NCI-H446 (cell line): ENCODE measurements around the gene CLECL1.
"Not testable (repeated sequence)": the region's sequence is repeated elsewhere in the genome, so short reads cannot be mapped to it uniquely, and the experiment has no call there.

Experiments
- DNase-seq, 2 experiments: peaks; one replicate each; lab custom pipeline; 2025; lab: John Stamatoyannopoulos, UW

The CLECL1 gene

GRCh38 chr12:9751204-9752144 lies 18.6 kb upstream of the CLECL1 start:
- DNase-seq, result no peak

- DNase-seq, result peak; percentile 16 to 67
These were observed 17.6 kb upstream of the CLECL1 start for GRCh38 chr12:9750276-9751203.

GRCh38 chr12:9749640-9750039 lies 16.7 kb upstream of the CLECL1 start:
- DNase-seq, result no peak

- DNase-seq, result no peak
These were observed 12.3 kb upstream of the CLECL1 start for GRCh38 chr12:9745199-9745598.

- no peak for DNase-seq
These were observed 9.8 kb upstream of the CLECL1 start for GRCh38 chr12:9742661-9743060.

GRCh38 chr12:9741726-9742125 lies 8.8 kb upstream of the CLECL1 start:
- DNase-seq, result no peak

GRCh38 chr12:9740106-9740750 lies 7.3 kb upstream of the CLECL1 start:
- no peak for DNase-seq

GRCh38 chr12:9739404-9740105 lies 6.7 kb upstream of the CLECL1 start:
- DNase-seq, result not testable (repeated sequence)

GRCh38 chr12:9738905-9739304 lies 6.0 kb upstream of the CLECL1 start:
- DNase-seq, result not testable (repeated sequence)

GRCh38 chr12:9736936-9737705 lies 4.2 kb upstream of the CLECL1 start:
- DNase-seq, result no peak

- DNase-seq, result no peak
These were observed 2.7 kb upstream of the CLECL1 start for GRCh38 chr12:9735601-9736000.

- DNase-seq, result no peak
These were observed 1.1 kb downstream of the CLECL1 start for GRCh38 chr12:9731797-9732196.

GRCh38 chr12:9731393-9731792 lies 1.5 kb downstream of the CLECL1 start:
- DNase-seq, result no peak

GRCh38 chr12:9730591-9730990 lies 2.3 kb downstream of the CLECL1 start:
- no peak for DNase-seq

- no peak for DNase-seq
These were observed 2.9 kb downstream of the CLECL1 start for GRCh38 chr12:9730011-9730410.

- DNase-seq, result no peak
These were observed 3.8 kb downstream of the CLECL1 start for GRCh38 chr12:9729082-9729481.

GRCh38 chr12:9727813-9728212 lies 5.1 kb downstream of the CLECL1 start:
- DNase-seq, result no peak

- DNase-seq, result no peak
These were observed 7.6 kb downstream of the CLECL1 start for GRCh38 chr12:9725213-9725870.

- DNase-seq, result no peak
These were observed 8.9 kb downstream of the CLECL1 start for GRCh38 chr12:9724023-9724422.

- DNase-seq, result no peak
These were observed 11.4 kb downstream of the CLECL1 start for GRCh38 chr12:9721394-9722092.
